HepG2 (cell line): ENCODE data around the gene PDZRN4.

ENCODE experiments used
- EZH2 ChIP-seq: conservative IDR thresholded peaks from 2 replicates; pipeline ENCODE4 v1.6.1; 2012; ENCODE audit warnings: mild to moderate bottlenecking, low read depth, low read length, moderate library complexity
- FOXK2 ChIP-seq: fragments of 450-650 bp; IDR thresholded peaks from 2 replicates; pipeline ENCODE4 v1.6.1; 2016
- KLF12 ChIP-seq: sonication (generic); formaldehyde crosslinking; IDR thresholded peaks from 2 replicates; pipeline ENCODE4 v1.4.0; 2020; ENCODE audit warnings: missing genetic modification reagents, borderline replicate concordance
- MXD4 ChIP-seq: IDR thresholded peaks from 2 replicates; pipeline ENCODE4 v1.6.1; 2016; ENCODE audit warnings: mild to moderate bottlenecking, missing biosample characterization, missing genetic modification reagents
- TEAD2 ChIP-seq: sonication (generic); formaldehyde crosslinking; IDR thresholded peaks from 2 replicates; pipeline ENCODE4 v1.9.0; 2021; ENCODE audit warnings: missing genetic modification reagents
- ZNF317 ChIP-seq: sonication (generic); formaldehyde crosslinking; IDR thresholded peaks from 2 replicates; pipeline ENCODE4 v1.5.0; 2020; ENCODE audit warnings: mild to moderate bottlenecking, missing genetic modification reagents
- TF ChIP-seq, protein P1 (sequence below): sonication (generic); formaldehyde crosslinking; IDR thresholded peaks from 2 replicates; pipeline ENCODE4 v1.5.0; 2020; ENCODE audit warnings: mild to moderate bottlenecking, missing genetic modification reagents, moderate library complexity

DNA sequence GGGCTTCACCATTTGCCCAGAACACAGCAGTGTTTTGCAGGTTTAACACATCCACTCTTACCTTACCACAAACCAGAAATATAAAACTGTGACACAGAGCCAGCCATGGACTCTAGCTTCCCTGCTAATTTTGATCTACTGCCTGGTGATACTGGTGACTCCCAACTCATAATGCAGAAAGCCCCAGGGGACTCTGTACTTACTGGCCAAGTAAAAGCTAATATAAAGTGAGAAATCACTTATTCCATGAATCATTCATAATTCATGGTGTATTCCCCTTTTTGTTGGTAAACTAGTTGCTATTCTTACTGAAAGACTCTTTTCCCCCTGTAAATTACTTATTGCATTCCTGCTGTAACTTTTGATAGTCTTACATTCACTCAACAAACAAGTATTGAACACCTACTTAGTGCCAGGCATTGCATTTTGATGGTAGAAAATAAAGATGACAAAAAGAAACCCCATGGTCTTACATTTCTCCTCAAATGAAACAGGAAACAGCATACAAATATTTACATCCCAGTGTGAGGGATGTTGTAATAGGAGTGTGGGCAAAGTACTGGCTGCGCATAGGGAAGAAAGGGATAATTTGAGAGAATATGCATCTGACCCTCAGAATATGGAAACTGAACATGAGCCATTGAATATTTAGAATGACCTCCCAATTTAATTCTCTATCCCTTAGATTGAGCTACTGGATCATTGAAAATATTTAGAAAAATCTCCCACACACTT is 279.6 kb downstream of the PDZRN4 start:
- TF ChIP-seq ZNF317 (CRISPR knock-in tag) = no peak
- TF ChIP-seq, protein P1, sequence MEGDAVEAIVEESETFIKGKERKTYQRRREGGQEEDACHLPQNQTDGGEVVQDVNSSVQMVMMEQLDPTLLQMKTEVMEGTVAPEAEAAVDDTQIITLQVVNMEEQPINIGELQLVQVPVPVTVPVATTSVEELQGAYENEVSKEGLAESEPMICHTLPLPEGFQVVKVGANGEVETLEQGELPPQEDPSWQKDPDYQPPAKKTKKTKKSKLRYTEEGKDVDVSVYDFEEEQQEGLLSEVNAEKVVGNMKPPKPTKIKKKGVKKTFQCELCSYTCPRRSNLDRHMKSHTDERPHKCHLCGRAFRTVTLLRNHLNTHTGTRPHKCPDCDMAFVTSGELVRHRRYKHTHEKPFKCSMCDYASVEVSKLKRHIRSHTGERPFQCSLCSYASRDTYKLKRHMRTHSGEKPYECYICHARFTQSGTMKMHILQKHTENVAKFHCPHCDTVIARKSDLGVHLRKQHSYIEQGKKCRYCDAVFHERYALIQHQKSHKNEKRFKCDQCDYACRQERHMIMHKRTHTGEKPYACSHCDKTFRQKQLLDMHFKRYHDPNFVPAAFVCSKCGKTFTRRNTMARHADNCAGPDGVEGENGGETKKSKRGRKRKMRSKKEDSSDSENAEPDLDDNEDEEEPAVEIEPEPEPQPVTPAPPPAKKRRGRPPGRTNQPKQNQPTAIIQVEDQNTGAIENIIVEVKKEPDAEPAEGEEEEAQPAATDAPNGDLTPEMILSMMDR (CRISPR knock-in tag) = no peak
- TF ChIP-seq KLF12 (CRISPR knock-in tag) = no peak
- TF ChIP-seq FOXK2 = no peak
- TF ChIP-seq MXD4 = no peak
- TF ChIP-seq TEAD2 = no peak
- TF ChIP-seq EZH2 = no peak
